Measurements from ENCODE around the gene DIPK1A.

- TF ChIP-seq POLR2AphosphoS5 (IDR thresholded peaks at IDR 0.05; ENCODE audit: borderline replicate concordance, low read depth, low read length) (no peak), EZH2 (IDR thresholded peaks at IDR 0.05) (no peak)
These were observed 58.9 kb downstream of the DIPK1A start for GRCh38 chr1:92902406-92902744.
